Uterus (tissue), 2 donors: Measurements from ENCODE around the gene GPR87.

Experiments
- CTCF ChIP-seq, 4 experiments: fragments of 200-600 bp in 2 of 4; fragments of 450-650 bp in 2 of 4; sonication (generic) in 2 of 4; IDR thresholded peaks; one replicate each; pipeline ENCODE4 v1.5.1; 2016 to 2019; ENCODE audit warnings: antibody characterized with exemption in 4 of 4, mild to moderate bottlenecking in 2 of 4, moderate library complexity in 1 of 4
- POLR2A ChIP-seq, 2 donors: fragments of 450-650 bp; IDR thresholded peaks; one replicate each; pipeline ENCODE4 v1.6.1; 2016; ENCODE audit warnings: antibody characterized with exemption in 2 of 2, mild to moderate bottlenecking in 1 of 2, moderate library complexity in 1 of 2

GRCh38 chr3:151299006-151299405 lies 17.6 kb downstream of the GPR87 start:
- TF ChIP-seq CTCF (IDR thresholded peaks at IDR 0.05) (no peak), POLR2A (IDR thresholded peaks at IDR 0.05) (no peak)
